HG02943 (cell line): ENCODE results near the gene ZC3H12D.
"Not testable (repeated sequence)": the region's sequence is repeated elsewhere in the genome, so short reads cannot be mapped to it uniquely, and the experiment has no call there.

Experiments
- ATAC-seq: cut with Tn5 transposase; IDR thresholded peaks from one replicate; pipeline ENCODE4 v1.9.1; 2021; ENCODE audit warnings: mild to moderate bottlenecking, low read depth, moderate library complexity; ENCODE audit not compliant: unreplicated experiment

Gene ZC3H12D

DNA sequence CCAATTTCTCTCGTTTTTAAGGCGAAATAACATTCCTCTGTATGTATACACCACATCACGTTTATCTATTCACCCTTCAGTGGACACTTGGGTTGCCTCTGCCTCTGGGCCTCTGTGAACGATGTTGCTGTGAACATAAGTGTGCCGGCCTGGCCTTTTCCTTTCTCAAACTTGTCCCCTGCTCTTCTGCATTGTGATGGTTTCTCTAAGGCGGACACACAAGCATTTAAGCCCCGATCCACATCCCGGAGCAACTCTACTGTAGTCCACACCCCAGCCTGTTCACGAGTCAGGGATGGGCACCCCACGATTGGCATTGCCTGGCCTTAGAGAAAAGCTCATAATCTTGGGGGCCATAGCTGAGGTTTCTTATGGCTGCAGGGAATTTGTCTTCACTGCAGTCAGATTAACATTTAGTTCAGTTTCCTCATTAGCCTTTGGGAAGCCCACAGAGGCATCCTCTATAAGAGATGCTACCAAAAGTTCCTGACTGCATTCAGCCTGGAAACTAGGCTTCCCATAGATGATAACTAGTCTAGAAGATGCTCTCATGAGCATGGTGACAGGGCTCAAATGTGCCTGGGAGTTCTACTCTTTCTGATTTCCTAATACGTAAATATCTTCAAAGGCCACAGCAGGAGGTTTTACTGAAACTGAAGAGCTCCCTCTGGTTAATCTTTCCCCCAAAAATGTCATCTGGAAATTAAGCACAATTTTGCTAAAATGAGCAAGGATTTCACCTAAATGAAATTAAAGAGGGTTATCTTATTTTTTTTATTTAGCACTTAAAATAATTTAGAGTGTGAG lies 762 bp downstream of the ZC3H12D start:
- ATAC-seq = no peak

DNA sequence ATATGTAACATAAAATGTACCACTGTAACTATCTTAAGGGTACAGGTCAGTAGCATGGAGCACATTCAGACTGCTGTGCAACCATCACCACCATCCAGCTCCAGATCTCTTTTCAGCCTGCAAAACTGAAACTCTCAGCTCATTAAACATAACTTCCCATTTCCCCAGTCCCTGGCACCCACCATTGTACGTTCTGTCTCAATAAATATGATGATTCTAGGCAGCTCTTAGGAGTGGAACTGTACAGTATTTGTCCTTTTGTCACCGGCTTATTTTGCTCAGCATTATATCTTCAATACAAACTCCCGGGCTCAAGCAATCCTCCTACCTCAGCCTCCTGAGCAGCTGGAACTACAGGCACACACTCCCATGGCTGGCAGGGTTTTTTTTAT lies 1.5 kb downstream of the ZC3H12D start:
- ATAC-seq = no peak

DNA sequence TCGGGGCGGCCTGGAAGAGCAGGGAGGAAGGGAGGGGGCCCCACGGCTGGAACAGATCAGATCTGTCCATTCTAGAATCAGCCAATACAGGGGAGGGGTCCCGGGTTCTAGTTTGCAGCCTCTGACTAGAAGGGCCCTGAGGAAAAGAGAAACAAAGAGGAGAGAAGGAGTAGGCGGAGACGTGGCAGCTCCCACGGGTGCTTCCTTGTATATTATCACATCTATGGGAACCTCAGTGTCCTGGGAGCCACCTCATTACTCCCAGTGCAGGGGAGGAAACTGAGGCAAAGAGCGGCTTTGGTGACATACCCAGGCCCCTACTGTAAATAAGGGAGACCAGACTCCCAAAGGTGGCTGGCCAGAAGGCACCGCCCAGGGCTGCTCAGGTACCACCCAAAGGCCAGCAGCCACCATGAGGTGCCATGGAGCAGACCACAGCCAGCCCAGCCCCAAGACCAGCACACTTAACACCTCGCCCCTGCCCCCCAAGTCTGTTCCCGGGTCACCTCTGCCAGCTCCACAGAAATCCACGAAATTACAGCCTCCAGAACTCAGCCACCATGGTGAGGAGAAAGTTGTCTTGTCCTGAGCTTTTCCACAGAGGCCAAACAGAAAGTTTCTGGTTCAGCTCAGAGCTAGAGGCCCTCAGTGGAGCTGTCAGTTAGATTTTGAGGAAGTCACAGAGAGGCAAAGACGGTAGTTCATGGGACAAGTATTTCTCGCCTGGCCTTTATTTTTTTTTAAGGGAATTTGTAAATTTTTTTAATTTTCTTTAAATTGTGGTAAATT lies 2.1 kb downstream of the ZC3H12D start:
- no peak for ATAC-seq

DNA sequence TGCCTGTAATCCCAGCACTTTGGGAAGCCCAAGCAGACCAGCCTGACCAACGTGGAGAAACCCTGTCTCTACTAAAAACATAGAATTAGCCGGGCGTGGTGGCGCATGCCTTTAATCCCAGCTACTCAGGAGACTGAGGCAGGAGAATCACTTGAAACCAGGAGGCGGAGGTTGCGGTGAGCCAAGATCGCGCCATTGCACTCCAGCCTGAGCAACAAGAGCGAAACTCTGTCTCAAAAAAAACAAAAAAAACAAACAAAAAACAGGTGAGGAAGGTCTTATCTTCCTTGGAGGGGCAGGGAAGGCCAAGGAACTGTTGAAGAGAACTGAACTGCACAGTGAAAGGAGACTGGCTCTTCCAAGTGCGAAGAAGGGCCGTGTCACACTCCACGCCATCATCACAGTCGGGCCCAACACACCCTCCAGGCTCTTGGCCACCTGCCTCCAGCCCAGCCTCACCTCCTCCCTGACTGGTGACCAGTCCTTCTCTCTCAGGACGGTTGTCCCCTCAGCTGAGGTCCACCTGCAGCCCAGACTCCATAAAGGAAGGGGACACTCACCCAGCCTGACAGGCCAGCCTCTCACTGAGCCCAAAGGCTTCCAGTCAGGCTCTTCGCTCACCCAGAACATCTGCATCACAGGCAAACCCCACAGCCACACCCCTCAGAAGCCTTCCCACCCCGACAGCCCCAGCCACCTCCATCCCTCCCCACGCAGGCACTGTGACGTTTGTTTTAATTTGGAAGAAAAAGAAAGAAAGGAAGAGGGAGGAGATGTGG lies 4.1 kb downstream of the ZC3H12D start:
- ATAC-seq = no peak

DNA sequence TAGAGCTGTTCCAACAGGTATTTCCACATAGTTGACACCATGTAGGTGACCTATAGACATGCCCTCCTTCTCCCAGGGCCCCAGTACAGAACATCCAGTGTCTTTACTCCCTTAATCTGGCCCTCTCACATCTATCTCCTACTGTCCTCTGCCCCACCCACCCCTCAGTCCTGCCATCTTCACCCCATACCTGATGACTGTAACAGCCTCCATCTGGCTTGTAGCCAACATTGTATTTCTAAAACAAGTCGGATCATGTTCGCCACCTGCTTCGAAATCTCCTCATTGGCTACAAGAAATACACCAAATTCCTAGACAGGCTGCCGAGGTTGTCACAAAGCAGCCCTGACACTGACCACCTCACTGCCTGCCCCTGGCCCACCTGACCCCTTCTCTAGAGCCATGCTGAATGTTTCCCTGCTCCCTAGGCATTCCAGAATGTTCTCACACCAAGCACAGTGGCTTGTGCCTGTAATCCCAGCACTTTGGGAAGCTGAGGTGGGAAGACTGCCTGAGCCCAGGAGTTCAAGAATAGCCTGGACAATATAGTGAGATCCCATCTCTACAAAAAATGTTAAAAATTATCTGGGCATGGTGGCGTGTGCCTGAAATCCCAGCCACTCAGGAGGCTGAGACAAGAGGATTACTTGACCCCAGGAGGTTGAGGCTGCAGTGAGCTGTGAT lies 6.0 kb downstream of the ZC3H12D start:
- no peak for ATAC-seq

DNA sequence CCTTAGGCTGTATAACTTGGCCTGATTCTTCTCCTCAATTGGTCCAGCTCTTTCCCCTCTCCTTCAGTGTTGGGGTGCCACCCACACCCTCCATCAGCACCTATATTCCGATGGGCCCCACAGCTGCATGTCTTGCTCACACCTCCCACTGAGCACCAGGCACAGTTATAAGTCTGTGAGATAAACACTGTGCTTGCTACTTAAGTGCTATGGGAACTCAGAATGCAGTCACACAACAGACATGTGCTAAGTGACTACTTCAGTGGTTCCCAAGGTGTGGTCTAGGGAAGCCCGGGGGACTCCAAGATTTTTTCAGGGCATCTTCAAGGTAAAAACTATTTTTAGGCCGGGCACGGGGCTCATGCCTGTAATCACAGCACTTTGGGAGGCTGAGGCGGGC lies 7.3 kb downstream of the ZC3H12D start:
- ATAC-seq = no peak

DNA sequence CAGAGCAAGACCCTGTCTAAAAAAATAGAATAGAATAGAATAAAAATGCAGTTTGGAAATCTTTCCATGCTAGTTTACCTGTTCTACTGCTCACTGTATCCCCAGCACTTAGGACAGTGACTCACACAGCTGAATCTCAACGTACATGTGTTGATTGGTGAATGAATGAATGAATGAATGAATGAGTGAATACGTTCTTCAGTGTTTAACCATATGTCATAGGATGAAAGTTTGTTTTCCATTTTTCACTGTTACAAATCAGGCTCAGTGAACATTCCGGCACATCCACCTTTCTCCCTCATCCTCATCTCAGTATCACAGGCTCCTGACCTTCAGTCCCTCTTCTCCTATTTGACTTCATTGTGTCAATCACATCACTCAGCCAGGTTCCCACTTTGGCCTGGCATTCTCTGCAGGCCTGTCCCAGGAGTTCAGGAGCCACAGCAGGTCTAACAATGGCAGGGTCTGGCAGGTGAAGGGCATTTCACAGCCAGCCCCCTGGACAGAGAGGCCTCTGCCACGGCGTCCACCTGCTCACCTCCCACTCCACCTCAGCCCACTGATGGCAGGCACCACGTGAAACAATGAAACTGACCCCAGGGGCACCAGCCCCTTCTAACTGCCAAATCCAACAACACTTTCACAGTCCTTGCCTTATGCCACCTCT lies 7.9 kb downstream of the ZC3H12D start:
- no peak for ATAC-seq

DNA sequence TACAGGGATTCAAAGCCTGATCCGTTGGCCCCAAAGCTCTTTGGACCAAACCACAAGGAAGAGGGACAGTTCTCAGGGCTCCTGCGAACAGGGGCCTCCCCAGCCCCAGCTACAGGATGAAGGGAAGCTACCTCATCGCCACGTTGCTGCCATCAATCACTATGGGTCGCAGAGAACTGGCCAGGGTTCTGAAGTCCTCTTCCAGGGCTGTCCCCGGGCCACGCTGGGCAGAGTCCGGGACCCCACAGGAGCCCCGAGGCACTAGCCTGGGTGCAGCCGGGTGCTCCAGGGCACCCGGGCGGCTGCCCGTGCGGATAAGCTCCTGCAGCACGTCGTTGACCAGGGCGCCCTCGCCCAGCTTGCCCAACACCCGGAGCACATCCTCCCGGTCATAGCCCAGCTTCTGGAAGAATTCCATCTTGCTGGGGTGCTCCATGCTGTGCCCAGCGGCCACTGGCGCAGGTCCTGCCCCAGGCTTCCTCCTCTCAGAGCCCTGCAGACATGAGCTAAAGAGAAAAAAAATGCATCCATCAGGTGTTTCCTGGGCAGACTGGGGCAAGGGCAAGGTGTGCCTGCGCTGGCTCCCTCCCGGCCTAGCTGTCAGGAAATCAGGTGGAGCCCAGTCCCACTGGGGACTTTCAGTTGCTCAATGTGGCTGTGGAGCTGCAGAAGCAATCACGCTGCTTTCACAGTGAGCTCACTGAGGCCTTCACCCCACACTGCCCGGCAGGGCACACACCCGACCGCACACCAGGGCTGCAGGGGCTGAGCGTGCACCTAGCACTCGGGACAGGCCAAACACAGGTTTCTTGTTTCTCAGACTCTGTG lies 10.5 kb downstream of the ZC3H12D start:
- no peak for ATAC-seq

DNA sequence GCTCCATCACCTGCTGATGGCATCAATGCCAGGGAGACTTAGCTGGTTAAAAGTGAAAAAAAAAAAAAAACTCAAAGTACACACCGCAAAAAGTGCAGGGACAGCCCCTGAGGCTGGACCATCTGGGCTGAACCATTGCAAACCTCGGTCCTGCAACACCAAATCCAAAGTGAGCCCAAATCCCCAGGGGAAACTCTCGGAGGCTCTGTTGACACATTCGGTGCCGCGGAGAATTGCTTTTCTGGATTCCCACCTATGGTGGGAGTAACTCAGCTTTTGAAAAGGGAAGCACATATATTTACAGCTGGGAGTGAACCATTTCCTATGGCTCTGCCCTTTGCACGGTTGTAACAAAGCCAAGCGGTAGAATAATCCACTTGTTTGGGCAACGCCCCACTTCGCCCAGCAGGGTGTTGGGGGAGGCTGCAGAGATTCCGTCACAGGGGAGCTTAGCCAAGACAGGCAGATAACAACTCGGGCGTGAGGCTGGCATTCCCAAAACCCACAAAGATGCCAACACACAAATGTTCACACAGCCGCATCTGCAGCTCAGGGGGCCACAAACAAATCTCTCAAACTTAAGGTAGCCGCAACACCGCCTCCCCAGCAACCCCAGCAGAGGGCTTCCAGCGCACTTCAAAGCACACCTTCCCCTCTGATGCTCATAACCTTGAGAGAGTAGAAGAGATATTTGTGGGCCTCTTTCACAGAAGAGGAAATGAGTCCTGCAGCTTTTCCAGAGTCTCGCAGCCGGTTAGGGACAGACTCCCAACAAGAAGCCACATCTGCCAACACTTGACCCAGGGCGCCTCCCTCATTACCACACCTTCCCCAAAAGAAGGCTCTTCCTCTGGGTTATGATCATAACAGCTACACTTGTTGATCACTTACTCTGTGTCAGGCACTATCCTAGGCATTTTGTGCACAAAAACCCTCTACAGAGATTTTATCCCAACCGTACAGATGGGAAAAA lies 11.4 kb downstream of the ZC3H12D start:
- ATAC-seq = no peak

DNA sequence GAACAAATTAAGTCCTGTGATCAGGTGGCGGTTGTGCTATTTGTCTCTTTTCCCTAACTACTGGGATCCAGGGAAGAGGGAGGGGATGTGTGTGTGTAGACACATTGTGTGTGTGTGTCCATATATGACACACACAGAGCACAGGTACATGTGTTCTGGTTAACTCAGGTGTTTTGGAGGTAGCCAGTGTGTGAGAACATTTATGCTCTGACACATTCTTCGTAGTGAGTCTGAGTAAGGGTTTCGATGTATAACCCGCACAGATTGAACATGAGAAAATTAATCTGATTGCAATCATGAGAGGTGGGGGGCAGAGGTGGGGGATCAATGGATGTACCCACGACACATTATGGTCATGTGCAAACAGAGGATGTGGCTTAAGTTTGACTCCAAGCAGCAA lies 12.6 kb downstream of the ZC3H12D start:
- ATAC-seq = no peak

DNA sequence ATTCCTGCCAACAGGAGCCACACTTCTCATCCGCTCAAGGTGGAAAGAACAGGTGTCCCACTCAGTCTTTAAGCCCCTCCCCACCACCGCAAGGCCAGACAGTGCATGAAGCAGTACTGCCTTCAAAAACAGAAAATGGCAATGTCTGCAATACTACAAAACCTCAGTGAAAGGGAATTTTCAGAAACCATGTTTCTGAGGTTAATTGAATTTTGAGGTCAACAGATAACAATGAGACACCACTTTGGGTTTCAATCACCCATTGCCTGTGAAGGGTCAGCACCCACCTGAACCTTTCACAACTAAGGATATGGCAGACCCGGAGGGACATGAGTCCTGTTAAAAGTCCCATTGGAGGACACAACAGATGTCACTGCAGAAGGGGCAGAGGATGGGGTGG lies 13.0 kb downstream of the ZC3H12D start:
- ATAC-seq = peak; percentile 24

DNA sequence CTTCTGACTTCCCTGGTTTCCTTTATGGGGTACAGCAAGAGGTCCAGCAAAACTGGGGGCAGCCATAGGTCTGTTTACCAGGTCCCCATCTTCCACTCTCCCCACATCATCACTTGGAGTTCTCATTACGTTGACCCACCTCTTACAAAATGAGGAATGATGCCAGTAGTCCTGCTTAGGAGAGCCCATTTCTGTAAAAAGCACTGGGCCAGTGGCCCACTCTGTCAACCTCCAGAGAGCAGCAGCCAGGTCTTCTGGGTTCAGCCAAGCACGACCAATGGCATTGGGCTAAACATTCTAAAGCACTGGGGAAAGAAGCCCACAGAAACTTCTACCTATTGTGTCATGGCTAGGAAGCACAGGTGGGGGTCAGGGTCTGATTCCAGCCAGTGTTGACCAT lies 13.9 kb downstream of the ZC3H12D start:
- no peak for ATAC-seq

DNA sequence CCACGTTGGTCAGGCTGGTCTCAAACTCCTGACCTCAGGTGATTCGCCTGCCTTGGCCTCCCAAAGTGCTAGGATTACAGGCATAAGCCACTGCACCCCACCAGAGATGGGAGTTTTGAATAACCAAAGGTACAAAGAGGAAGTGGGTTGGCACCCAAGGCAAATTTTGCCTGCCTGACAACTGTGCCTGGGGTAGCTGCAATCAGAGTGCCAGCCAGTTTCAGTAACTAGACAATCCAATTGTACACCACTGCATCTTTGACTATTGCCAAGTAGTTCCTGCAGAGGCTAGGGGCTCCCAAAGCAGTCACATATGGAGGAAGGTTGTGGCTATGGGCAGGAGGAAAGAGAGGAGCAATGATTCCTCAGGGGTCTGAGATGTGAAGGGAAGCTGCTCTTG lies 16.6 kb downstream of the ZC3H12D start:
- ATAC-seq = peak; percentile 39

DNA sequence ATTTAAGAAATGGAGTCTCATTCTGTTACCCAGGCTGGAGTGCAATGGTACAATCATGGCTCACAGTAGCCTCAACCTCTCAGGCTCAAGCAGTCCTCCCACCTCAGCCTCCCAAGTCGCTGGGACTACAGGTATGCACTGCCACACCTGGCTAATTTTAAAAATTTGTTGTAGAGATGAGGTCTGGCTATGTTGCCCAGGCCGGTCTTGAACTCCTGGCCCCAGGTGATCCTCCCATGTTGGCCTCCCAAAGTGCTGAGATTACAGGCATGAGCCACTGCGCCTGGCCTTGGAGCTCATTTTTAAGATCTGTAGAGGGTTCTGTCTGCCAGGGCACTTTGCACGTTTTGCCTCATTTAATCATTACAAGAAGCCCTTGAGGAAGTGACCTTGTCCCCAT lies 17.5 kb downstream of the ZC3H12D start:
- ATAC-seq = no peak

DNA sequence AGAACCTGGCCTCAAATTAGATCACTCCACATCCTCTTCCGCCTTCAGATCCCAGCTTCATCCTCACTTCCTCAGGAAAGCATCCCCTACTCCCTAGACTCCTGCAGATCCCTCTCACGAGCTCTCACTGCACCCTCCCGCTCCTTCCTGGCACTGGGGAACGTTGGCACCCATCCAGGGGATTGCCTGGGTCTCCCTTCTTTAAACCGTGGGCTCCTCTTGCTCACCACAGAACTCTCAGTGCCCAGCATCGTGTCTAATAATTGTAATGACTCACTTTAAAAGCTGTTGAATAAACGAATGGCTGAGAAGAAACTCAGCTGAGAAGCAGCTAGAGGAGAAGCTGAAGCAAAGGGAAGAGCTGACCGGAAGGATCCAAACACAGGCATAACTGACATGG lies 20.4 kb downstream of the ZC3H12D start:
- ATAC-seq = no peak

DNA sequence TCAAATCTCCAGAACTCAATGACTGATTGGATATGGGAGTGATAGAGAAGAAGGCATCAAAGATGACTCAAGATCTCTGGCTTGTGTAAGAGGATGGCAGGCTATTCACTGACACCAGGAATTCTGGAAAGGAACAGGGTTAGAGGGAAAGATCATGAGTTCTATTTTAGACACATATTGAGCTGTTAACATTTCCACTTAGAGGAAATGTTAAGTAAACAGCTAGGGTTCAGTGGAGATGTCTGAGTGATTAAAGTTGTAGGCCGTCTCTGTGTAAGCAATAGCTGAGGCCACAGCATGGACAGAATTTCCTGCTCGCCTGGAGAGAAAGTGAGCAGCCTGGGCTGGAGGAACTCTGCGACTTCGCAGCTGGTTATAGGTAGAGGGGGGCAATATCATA lies 21.0 kb downstream of the ZC3H12D start:
- ATAC-seq = no peak

DNA sequence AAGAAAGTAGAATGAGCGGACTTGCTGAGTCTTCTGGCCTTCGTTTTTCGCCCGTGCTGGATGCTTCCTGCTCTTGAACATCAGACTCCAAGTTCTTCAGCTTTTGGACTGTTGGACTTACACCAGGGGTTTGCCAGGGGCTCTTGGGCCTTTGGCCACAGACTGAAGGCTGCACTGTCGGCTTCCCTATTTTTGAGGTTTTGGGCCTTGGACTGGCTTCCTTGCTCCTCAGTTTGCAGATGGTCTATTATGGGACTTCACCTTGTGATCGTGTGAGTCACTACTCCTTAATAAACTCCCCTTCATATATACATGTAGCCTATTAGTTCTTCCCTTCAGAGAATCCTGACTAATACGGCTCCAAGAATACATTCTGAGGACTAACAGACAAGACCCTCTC lies 22.1 kb downstream of the ZC3H12D start:
- not testable (repeated sequence) for ATAC-seq

DNA sequence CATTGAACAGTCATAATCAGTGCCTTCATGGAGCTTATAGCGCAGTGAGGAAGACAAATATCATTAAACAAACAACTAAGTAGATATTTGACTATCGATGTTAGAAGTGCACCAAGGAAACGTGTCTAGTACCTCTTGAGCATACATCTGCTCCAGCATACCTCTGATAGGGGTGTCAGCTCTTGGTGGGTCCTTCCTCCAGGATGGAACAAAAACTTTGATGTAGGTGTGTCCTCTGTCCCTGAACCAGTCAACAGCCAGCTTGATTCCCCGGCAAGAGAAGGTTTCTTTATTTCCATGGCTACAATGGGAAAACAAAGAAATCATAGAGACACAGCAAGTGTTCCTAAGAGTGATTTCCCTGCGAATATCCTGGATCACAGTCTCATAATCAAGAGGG lies 23.1 kb downstream of the ZC3H12D start:
- no peak for ATAC-seq
